Ovary (tissue), 9 donors: ENCODE data around the gene LPCAT2. TPM values are rescaled to one million over a fixed set of nuclear protein-coding genes. Genes with fewer than 3 reads are reported as not detected.
A peak's percentile ranks its signal among the peaks of the same experiment; 100 is the strongest.

ENCODE experiments used
- DNase-seq, 5 donors: peaks; one replicate each; pipeline ENCODE4 v3.0.0-alpha.2; 2019 to 2020
- H3K27ac ChIP-seq, 2 donors: fragments of 200-600 bp; one replicate each; pipeline versions ENCODE4 v1.5.1 to v1.8.0; 2019 to 2022
- H3K27me3 ChIP-seq: fragments of 200-600 bp; one replicate; pipeline ENCODE4 v1.8.0; 2022
- H3K36me3 ChIP-seq: fragments of 200-600 bp; sonication (generic); one replicate; pipeline ENCODE4 v1.5.1; 2019
- H3K4me1 ChIP-seq: one replicate; pipeline ENCODE4 v1.8.1; 2013; ENCODE audit warnings: mild to moderate bottlenecking, moderate library complexity; ENCODE audit not compliant: insufficient read depth
- H3K4me3 ChIP-seq: fragments of 200-600 bp; sonication (generic); one replicate; pipeline ENCODE4 v1.5.1; 2017
- H3K9me3 ChIP-seq, 2 donors: fragments of 200-600 bp in 1 of 2; sonication (generic) in 1 of 2; one replicate each; pipeline versions ENCODE4 v1.5.1 to v1.8.1; 2013 to 2019; ENCODE audit warnings: mild to moderate bottlenecking in 1 of 2, moderate library complexity in 1 of 2
- CTCF ChIP-seq, 3 donors: fragments of 450-650 bp in 2 of 3; fragments of 200-600 bp in 1 of 3; IDR thresholded peaks; one replicate each; pipeline versions ENCODE4 v1.5.1 to v1.8.0; 2016 to 2022; ENCODE audit warnings: antibody characterized with exemption in 3 of 3, mild to moderate bottlenecking in 1 of 3
- EP300 ChIP-seq: sonication (generic); formaldehyde crosslinking; IDR thresholded peaks from one replicate; pipeline ENCODE4 v1.6.1; 2017; ENCODE audit warnings: antibody characterized with exemption
- POLR2A ChIP-seq: fragments of 450-650 bp; IDR thresholded peaks from one replicate; pipeline ENCODE4 v1.6.1; 2017; ENCODE audit warnings: antibody characterized with exemption, mild to moderate bottlenecking, moderate library complexity
- WGBS, 3 donors: extraction: QIAGEN DNeasy Blood & Tissue Kit in 1 of 3; methylation state at CpG; one replicate each; pipeline versions ENCODE4 v1.1.5 to v1.1.7; 2013 to 2017; 5-methylcytosine and 5-hydroxymethylcytosine counted together
- intact Hi-C, 4 donors: fragments of 100-400 bp; cut with DNase I; formaldehyde crosslinking; loops; one replicate each; pipeline versions ENCODE4 v1.11.0 to v1.15.1; 2022 to 2023
- polyA plus RNA-seq, 2 donors: library from polyadenylated mRNA; stranded (reverse); fragments of 200-250 nt in 1 of 2; fragments of 350-450 nt in 1 of 2; fragmentation: Illumina TruSeq in 1 of 2; extraction: RNeasy Lipid Tissue Mini Kit (QIAGEN cat#74804) in 1 of 2; gene quantifications; one replicate each; pipeline ENCODE4 v1.2.3, GENCODE V29; 2013 to 2014
- total RNA-seq, 7 donors: library from RNA; depleted of rRNA in 2 of 7; stranded (reverse); fragments of >200 nt in 2 of 7; fragmentation: NEBNext Ultra II Directional in 3 of 7; extraction: Animal tissue kit (Norgen Biotek cat#: 25700) in 3 of 7; gene quantifications; one replicate each; pipeline versions ENCODE4 v1.1.0 to v1.2.4, GENCODE V29; 2016 to 2023
- donor health status: DM: no; HTN: no; CAD: no; lungs with moderate emphysema.
- donor health status: DM: no; HTN: no; CAD: no.
- donor health status: Bipolar disorder and iron deficiency.
- donor health status: DM: yes; HTN: yes; CAD: no.
- donor health status: DM: no; HTN: no; CAD: no.
- donor health status: DM: yes; HTN: yes; CAD: no.

LPCAT2 gene
- total and polyA plus RNA-seq, 9 donors: 12.2 to 39.7 (median 22.3) TPM

DNA sequence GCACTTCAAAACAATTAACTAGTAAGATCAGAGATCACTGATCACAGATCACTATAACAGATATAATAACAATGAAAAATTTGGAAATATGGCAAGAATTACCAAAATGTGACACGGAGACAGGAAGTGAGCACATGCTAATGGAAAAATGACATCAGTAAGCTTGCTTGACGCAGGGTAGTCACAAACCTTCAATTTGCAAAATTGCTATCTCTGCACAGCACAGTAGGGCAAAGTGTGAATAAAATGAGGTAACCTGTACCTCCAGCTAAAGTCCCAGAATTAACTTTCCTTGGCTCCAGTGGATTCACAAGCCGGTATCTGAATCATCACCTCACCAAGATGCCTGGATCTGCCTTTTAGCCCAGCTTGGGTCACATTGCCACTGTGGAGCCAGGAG lies 34.1 kb upstream of the LPCAT2 start:
- WGBS, 3 donors: 95 to 99% (median 97%) methylated on average over 3 of the region's 3 CpGs
- TF ChIP-seq EP300: no peak
- no peak for TF ChIP-seq CTCF (IDR thresholded peaks at IDR 0.05)
- TF ChIP-seq POLR2A: no peak
- intact Hi-C loops: no loop called here
- no peaks in the 10 kb centered on the region for H3K36me3 ChIP-seq
- H3K4me1 ChIP-seq: peaks cover 2% of the 10 kb centered on the region
- H3K4me3 ChIP-seq: no peak overlapping the region
- no peak for DNase-seq
- H3K27ac ChIP-seq: no peak overlapping the region
- no peaks in the 10 kb centered on the region for H3K27me3 ChIP-seq
- H3K9me3 ChIP-seq: no peaks in the 10 kb centered on the region

DNA sequence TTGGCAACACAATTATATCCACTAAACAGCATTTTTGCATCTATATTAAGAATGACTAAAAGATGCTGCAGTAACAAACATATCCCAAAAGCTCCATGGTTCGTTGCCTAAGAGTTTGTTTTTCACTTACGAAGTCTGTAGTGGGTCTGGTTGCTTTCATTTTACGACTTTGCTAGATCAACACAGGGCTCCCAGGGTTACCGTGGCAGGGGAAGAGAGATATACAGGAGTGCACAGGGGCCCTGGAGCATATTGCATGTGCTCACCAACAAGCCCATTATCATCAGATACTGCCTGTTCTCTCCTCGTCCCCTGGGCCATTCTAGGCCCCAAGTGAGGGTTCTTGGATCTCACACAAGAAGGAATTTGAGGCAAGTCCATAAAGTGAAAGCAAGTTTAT lies 33.0 kb upstream of the LPCAT2 start:
- Histone ChIP-seq H3K36me3 (no peaks in the 10 kb centered on the region), H3K4me3 (no peak overlapping the region), H3K27me3 (no peaks in the 10 kb centered on the region), H3K4me1 (peaks cover 4% of the 10 kb centered on the region), H3K27ac (peak overlapping the region in 1 of 2 donors; percentile 87), H3K9me3 (no peaks in the 10 kb centered on the region)
- intact Hi-C loops: no loop called here
- TF ChIP-seq POLR2A (no peak), CTCF (IDR thresholded peaks at IDR 0.05) (no peak), EP300 (no peak)
- 18 to 19% (median 19%) methylated on average over 5 of the region's 5 CpGs for WGBS, 3 donors
- peak in 1 of 5 donors; percentile 55 for DNase-seq

DNA sequence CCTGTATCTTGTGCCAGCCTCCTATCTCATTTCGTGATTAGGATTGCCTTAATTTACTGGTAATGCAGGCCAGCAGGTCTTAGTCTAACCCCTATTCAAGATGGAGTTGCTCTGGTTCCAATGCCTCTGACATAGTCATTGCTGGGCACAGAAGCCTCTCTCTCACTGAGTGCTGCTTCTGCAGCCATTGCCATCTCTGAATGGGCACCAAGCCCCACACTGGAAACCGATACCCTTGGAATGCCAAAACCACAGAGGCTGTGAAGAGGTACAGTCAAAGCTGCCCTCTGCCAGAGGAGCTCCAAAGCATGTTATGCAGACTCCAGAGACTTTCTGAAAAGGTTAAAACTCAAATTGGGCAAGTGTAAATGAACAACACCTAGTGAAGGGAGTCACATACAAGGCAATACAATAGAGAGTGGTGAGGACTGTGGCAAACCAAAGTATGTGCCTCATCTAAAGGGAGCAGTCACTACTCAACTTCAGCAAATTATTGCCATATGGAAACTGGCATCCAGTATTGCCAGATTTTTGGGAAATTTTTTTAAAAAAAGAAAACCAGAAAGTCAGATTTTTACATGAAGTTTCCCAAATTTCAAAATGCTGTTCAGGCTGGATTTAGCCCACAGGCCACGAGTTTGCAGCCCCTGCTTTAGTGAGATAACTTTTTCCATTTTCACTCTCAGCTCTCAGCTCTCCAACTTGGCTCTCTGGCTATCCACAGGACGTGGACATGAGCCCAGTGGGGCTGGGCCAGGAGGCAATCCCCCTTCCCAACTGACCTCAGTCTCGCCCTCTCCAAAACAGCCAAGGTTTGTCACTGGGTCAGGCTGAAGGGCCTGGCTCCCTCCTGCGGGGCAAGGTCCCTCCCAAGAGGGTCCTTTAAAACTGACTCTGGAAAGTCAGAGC lies 32.0 kb upstream of the LPCAT2 start:
- H3K4me3 ChIP-seq: no peak overlapping the region
- H3K36me3 ChIP-seq: no peaks in the 10 kb centered on the region
- H3K27me3 ChIP-seq: no peaks in the 10 kb centered on the region
- H3K4me1 ChIP-seq: peaks cover 4% of the 10 kb centered on the region
- no peaks in the 10 kb centered on the region for H3K9me3 ChIP-seq
- intact Hi-C loops: no loop called here
- WGBS, 3 donors: 41 to 56% (median 55%) methylated on average over 6 of the region's 6 CpGs
- peak overlapping the region; percentile 36 to 87 for H3K27ac ChIP-seq
- TF ChIP-seq EP300 (no peak), CTCF (IDR thresholded peaks at IDR 0.05) (no peak), POLR2A (no peak)
- DNase-seq: peak in 4 of 5 donors; percentile 45 to 70 (median 53)

DNA sequence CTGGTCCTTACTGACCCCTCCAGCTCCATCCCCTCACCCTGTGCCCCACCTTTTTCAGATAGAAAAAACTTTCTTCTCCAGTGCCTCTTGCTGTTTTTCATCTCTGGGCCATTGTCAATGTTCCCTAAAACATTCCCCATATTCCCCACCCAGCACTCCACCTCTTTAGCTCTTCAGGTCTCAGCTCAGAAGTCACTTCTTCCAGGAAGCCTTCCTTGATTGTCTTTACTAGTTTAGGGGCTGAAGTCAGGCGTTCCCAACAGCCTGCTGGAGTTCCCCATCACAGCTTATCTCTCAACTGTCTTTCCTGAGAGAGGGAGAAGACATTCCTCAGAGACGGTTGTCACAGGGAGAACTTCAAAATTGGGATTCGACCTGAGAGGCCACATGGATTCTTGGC lies 31.1 kb upstream of the LPCAT2 start:
- WGBS, 3 donors: 81 to 91% (median 90%) methylated on average over 3 of the region's 3 CpGs

More for the DNA sequence above, 31.1 kb upstream of the LPCAT2 start:
- no peaks in the 10 kb centered on the region for H3K27me3 ChIP-seq
- TF ChIP-seq POLR2A: no peak
- no peak for TF ChIP-seq EP300
- TF ChIP-seq CTCF (IDR thresholded peaks at IDR 0.05): no peak
- H3K4me3 ChIP-seq: no peak overlapping the region
- H3K9me3 ChIP-seq: no peaks in the 10 kb centered on the region
- peak overlapping the region; percentile 83 to 87 for H3K27ac ChIP-seq
- intact Hi-C loops: no loop called here
- peaks cover 4% of the 10 kb centered on the region for H3K4me1 ChIP-seq
- no peak for DNase-seq
- H3K36me3 ChIP-seq: no peaks in the 10 kb centered on the region
